SK-N-SH (cell line): ENCODE measurements around the gene LCE1E. TPM values are rescaled to one million over a fixed set of nuclear protein-coding genes. Genes with fewer than 3 reads are reported as not detected.
A peak's percentile ranks its signal among the peaks of the same experiment; 100 is the strongest.

ENCODE experiments used
- CTCF ChIA-PET: fragments of 300-600, 350-600 bp; formaldehyde crosslinking; extraction: SDS; loops from one replicate; lab custom pipeline; 2021; lab: Yijun Ruan, JAX
- POLR2A ChIA-PET: fragments of 350-600 bp; sonication (Branson Sonifier 250); formaldehyde crosslinking; extraction: SDS; loops from one replicate; lab custom pipeline; 2020; ENCODE audit warnings: antibody characterized with exemption, inconsistent platforms; lab: Yijun Ruan, JAX
- DNase-seq: peaks from one replicate; pipeline ENCODE4 v3.0.0; 2012
- H2AFZ ChIP-seq: fragments of 200-600 bp; sonication (generic); 2 replicates; pipeline ENCODE4 v1.8.1; 2016; ENCODE audit warnings: antibody characterized with exemption, mild to moderate bottlenecking, low read depth
- H3F3A ChIP-seq: fragments of 200-600 bp; sonication (generic); replicated peaks from 2 replicates; pipeline ENCODE3; 2016; ENCODE audit warnings: antibody characterized with exemption, mild to moderate bottlenecking; ENCODE audit not compliant: insufficient read depth
- H3K27ac ChIP-seq, 2 experiments: fragments of 200-500 bp in 1 of 2; fragments of 200-600 bp in 1 of 2; sonication (Bioruptor generic) in 1 of 2; sonication (generic), shearing (Covaris generic) in 1 of 2; 2 replicates each; pipeline versions ENCODE4 v1.5.1 to v1.6.1; 2014 to 2016; ENCODE audit warnings: low read depth in 2 of 2, inconsistent platforms in 1 of 2, low read length in 1 of 2, mild to moderate bottlenecking in 1 of 2, mixed read lengths in 1 of 2
- H3K27me3 ChIP-seq: fragments of 200-600 bp; sonication (generic), shearing (Covaris generic); 2 replicates; pipeline ENCODE4 v1.6.1; 2016; ENCODE audit warnings: mixed run types; ENCODE audit not compliant: insufficient read depth
- H3K36me3 ChIP-seq, 2 experiments: fragments of 200-500 bp in 1 of 2; fragments of 200-600 bp in 1 of 2; sonication (Bioruptor generic) in 1 of 2; sonication (generic) in 1 of 2; replicated peaks in 1 of 2; 2 replicates each; pipeline versions ENCODE3 to v1.5.1; 2014 to 2016; ENCODE audit warnings: low read length in 1 of 2, mild to moderate bottlenecking in 1 of 2; ENCODE audit not compliant: insufficient read depth in 2 of 2, control insufficient read depth in 1 of 2
- H3K4me1 ChIP-seq, 2 experiments: fragments of 200-500 bp in 1 of 2; fragments of 200-600 bp in 1 of 2; sonication (Bioruptor generic) in 1 of 2; sonication (generic), shearing (Covaris generic) in 1 of 2; 2 replicates each; pipeline versions ENCODE4 v1.5.1 to v1.6.1; 2014 to 2016; ENCODE audit warnings: low read depth in 1 of 2, low read length in 1 of 2, mixed run types in 1 of 2; ENCODE audit not compliant: insufficient read depth in 2 of 2, control insufficient read depth in 1 of 2
- H3K4me2 ChIP-seq: fragments of 200-600 bp; sonication (generic), shearing (Covaris generic); 2 replicates; pipeline ENCODE4 v1.6.1; 2017; ENCODE audit warnings: mixed run types
- H3K4me3 ChIP-seq, 2 experiments: fragments of 200-500 bp in 1 of 2; fragments of 200-600 bp in 1 of 2; sonication (Bioruptor generic) in 1 of 2; sonication (generic), shearing (Covaris generic) in 1 of 2; 2 replicates each; pipeline versions ENCODE4 v1.5.1 to v1.8.1; 2014 to 2016; ENCODE audit warnings: low read depth in 2 of 2, inconsistent platforms in 1 of 2, low read length in 1 of 2, mild to moderate bottlenecking in 1 of 2, mixed read lengths in 1 of 2, moderate library complexity in 1 of 2
- H3K79me2 ChIP-seq: fragments of 200-600 bp; sonication (generic); 2 replicates; pipeline ENCODE4 v1.8.1; 2017; ENCODE audit warnings: mild to moderate bottlenecking; ENCODE audit not compliant: insufficient read depth
- H3K9ac ChIP-seq: fragments of 200-600 bp; sonication (generic); 2 replicates; pipeline ENCODE4 v1.6.1; 2017; ENCODE audit warnings: mixed run types
- H3K9me2 ChIP-seq: fragments of 200-600 bp; sonication (generic); 2 replicates; pipeline ENCODE4 v1.6.1; 2017; ENCODE audit warnings: mixed run types
- H3K9me3 ChIP-seq: fragments of 200-600 bp; sonication (generic); 2 replicates; pipeline ENCODE4 v1.6.1; 2017; ENCODE audit warnings: mixed run types, mild to moderate bottlenecking, moderate library complexity
- H4K20me1 ChIP-seq: fragments of 200-600 bp; sonication (generic); 2 replicates; pipeline ENCODE4 v1.6.1; 2017; ENCODE audit warnings: mild to moderate bottlenecking, mixed run types; ENCODE audit not compliant: insufficient read depth
- CHD2 ChIP-seq: fragments of 150-350 bp; IDR thresholded peaks from 2 replicates; pipeline ENCODE4 v1.6.1; 2018; ENCODE audit warnings: low read length; ENCODE audit not compliant: partially characterized antibody
- FOXM1 ChIP-seq: IDR thresholded peaks from 2 replicates; pipeline ENCODE4 v1.4.0; 2012; ENCODE audit warnings: low read depth, mild to moderate bottlenecking
- GATA2 ChIP-seq: sonication (generic); formaldehyde crosslinking; IDR thresholded peaks from 2 replicates; pipeline ENCODE4 v1.5.0; 2020; ENCODE audit warnings: mild to moderate bottlenecking, missing genetic modification reagents
- MXI1 ChIP-seq: IDR thresholded peaks from 2 replicates; pipeline ENCODE4 v1.6.1; 2012; ENCODE audit warnings: mild to moderate bottlenecking, low read depth, low read length, improper control_type of control experiment
- NRF1 ChIP-seq: IDR thresholded peaks from 2 replicates; pipeline ENCODE4 v1.6.1; 2012; ENCODE audit warnings: low read depth, mild to moderate bottlenecking, low read length
- POLR2AphosphoS5 ChIP-seq: IDR thresholded peaks from 2 replicates; pipeline ENCODE4 v1.6.1; 2012; ENCODE audit warnings: low read depth, low read length
- RAD21 ChIP-seq: IDR thresholded peaks from 2 replicates; pipeline ENCODE4 v1.6.1; 2012; ENCODE audit warnings: mild to moderate bottlenecking, low read length
- SIN3A ChIP-seq: IDR thresholded peaks from 2 replicates; pipeline ENCODE4 v1.6.1; 2012; ENCODE audit warnings: low read depth, mild to moderate bottlenecking, low read length, moderate library complexity, borderline replicate concordance
- SMC3 ChIP-seq: IDR thresholded peaks from 2 replicates; pipeline ENCODE4 v1.6.1; 2012; ENCODE audit warnings: low read depth, low read length, improper control_type of control experiment
- TAF1 ChIP-seq: IDR thresholded peaks from 2 replicates; pipeline ENCODE4 v1.6.1; 2012; ENCODE audit warnings: low read depth, mild to moderate bottlenecking, low read length, moderate library complexity, borderline replicate concordance
- TCF12 ChIP-seq: IDR thresholded peaks from 2 replicates; pipeline ENCODE4 v1.4.0; 2012
- WGBS: methylation state at CpG from one replicate; pipeline ENCODE4 v1.1.6; 2017; ENCODE audit warnings: low lambda C conversion rate; 5-methylcytosine and 5-hydroxymethylcytosine counted together
- polyA plus RNA-seq, 3 experiments: library from polyadenylated mRNA; depleted of rRNA; stranded (reverse); fragments of >200 nt; gene quantifications; 2 replicates each; pipeline ENCODE4 v1.2.3, GENCODE V29; 2012
- TF ChIP-seq, protein P1 (sequence below): IDR thresholded peaks from 2 replicates; pipeline ENCODE4 v1.4.0; 2012; ENCODE audit warnings: low read depth, borderline replicate concordance
- TF ChIP-seq, protein P2 (sequence below): IDR thresholded peaks from 2 replicates; pipeline ENCODE4 v1.4.0; 2012; ENCODE audit warnings: low read depth, borderline replicate concordance
- TF ChIP-seq, protein P3 (sequence below): fragments of 200-600 bp; sonication (generic); IDR thresholded peaks from 2 replicates; pipeline ENCODE4 v1.6.1; 2017; ENCODE audit warnings: antibody characterized with exemption, mild to moderate bottlenecking, moderate library complexity
- TF ChIP-seq, protein P4 (sequence below): IDR thresholded peaks from 2 replicates; pipeline ENCODE4; 2012

The LCE1E gene
- polyA plus RNA-seq, 1 of the 3 experiments (the other 2 are of a cell fraction), result not detected

DNA sequence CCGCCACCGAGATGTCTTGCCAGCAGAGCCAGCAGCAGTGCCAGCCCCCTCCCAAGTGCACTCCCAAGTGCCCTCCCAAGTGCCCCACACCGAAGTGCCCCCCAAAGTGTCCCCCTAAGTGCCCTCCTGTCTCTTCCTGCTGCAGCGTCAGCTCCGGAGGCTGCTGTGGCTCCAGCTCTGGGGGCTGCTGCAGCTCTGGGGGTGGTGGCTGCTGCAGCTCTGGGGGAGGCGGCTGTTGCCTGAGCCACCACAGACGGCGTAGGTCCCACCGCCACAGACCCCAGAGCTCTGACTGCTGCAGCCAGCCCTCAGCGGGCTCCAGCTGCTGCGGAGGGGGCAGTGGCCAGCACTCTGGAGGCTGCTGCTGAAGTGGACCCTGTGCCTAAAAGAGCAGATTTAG lies 9.7 kb upstream of the LCE1E start:
- H3K9me3 ChIP-seq, result no peaks in the 10 kb centered on the region
- peaks cover 10% of the 10 kb centered on the region; the same call in 1 of the 2 replicates for H3K27me3 ChIP-seq
- H3K27ac ChIP-seq, result no peak overlapping the region
- H3K79me2 ChIP-seq, result no peaks in the 10 kb centered on the region
- no peaks in the 10 kb centered on the region for H3K36me3 ChIP-seq
- no peaks in the 10 kb centered on the region for H3F3A ChIP-seq
- H3K4me1 ChIP-seq, result no peaks in the 10 kb centered on the region
- H3K9ac ChIP-seq, result no peak overlapping the region
- CTCF ChIA-PET, result interaction anchor here (1.1 to 1.5 kb wide), 2 partner anchors 9 to 93 kb away, joined by 3 read pairs; no protein-coding TSS in a partner anchor
- no peaks in the 10 kb centered on the region for H4K20me1 ChIP-seq
- DNase-seq, result no peak
- H3K4me2 ChIP-seq, result no peak overlapping the region
- TF ChIP-seq TAF1, result no peak
- TF ChIP-seq NRF1, result no peak
- no peak for TF ChIP-seq SIN3A
- TF ChIP-seq, protein P1, sequence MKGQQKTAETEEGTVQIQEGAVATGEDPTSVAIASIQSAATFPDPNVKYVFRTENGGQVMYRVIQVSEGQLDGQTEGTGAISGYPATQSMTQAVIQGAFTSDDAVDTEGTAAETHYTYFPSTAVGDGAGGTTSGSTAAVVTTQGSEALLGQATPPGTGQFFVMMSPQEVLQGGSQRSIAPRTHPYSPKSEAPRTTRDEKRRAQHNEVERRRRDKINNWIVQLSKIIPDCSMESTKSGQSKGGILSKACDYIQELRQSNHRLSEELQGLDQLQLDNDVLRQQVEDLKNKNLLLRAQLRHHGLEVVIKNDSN, result no peak
- no peak for TF ChIP-seq TCF12
- TF ChIP-seq FOXM1, result no peak
- TF ChIP-seq, protein P2, sequence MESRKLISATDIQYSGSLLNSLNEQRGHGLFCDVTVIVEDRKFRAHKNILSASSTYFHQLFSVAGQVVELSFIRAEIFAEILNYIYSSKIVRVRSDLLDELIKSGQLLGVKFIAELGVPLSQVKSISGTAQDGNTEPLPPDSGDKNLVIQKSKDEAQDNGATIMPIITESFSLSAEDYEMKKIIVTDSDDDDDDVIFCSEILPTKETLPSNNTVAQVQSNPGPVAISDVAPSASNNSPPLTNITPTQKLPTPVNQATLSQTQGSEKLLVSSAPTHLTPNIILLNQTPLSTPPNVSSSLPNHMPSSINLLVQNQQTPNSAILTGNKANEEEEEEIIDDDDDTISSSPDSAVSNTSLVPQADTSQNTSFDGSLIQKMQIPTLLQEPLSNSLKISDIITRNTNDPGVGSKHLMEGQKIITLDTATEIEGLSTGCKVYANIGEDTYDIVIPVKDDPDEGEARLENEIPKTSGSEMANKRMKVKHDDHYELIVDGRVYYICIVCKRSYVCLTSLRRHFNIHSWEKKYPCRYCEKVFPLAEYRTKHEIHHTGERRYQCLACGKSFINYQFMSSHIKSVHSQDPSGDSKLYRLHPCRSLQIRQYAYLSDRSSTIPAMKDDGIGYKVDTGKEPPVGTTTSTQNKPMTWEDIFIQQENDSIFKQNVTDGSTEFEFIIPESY, result no peak
- TF ChIP-seq SMC3, result no peak
- TF ChIP-seq CHD2, result no peak
- no peak for TF ChIP-seq POLR2AphosphoS5
- TF ChIP-seq MXI1, result no peak
- TF ChIP-seq GATA2, result no peak
- TF ChIP-seq RAD21, result no peak
- H3K4me3 ChIP-seq, result no peak overlapping the region
- 0% methylated on average over 3 of the region's 11 CpGs for WGBS
- no peak overlapping the region for H2AFZ ChIP-seq
- POLR2A ChIA-PET, result no interaction called here
- H3K9me2 ChIP-seq, result no peaks in the 10 kb centered on the region

DNA sequence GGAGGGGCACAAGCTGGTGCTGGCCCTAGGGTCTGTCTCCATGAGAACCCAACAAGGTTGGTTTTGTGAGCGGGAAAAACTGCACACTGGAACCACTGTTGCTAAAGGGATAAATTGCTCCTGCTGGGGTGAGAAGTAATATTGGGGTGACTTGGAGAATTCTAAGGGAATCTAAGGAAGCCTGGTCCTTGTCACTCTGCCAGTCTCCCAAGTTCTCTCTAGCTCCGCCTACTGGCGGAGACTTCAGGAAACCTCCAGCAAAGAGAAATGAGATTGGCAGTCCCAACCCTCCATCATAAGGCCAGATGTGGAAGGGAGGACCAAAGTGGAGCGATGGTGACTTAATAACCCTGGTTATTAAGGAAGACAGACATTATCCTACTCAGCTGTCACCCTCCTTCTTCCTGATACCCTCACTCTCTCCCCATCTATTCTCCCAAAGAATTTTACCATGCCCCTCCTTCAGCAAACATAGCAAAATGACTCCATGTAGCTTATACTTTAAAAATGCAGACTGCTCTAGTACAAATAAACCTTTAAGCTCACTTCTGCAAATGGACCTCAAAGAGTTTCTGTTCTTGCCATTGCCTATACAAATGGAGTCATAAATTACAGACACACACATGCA lies 8.4 kb upstream of the LCE1E start:
- Histone ChIP-seq H3K79me2 (no peaks in the 10 kb centered on the region), H3K9me3 (no peaks in the 10 kb centered on the region), H3F3A (no peaks in the 10 kb centered on the region), H3K4me1 (no peaks in the 10 kb centered on the region), H3K27me3 (peaks cover 10% of the 10 kb centered on the region; the same call in 1 of the 2 replicates), H3K27ac (no peak overlapping the region), H3K36me3 (no peaks in the 10 kb centered on the region), H2AFZ (no peak overlapping the region), H3K4me2 (no peak overlapping the region), H3K9ac (no peak overlapping the region), H4K20me1 (no peaks in the 10 kb centered on the region), H3K9me2 (no peaks in the 10 kb centered on the region), H3K4me3 (no peak overlapping the region; a peak in 1 of 4 replicates)
- ChIA-PET CTCF (interaction anchor here (0.8 to 1.6 kb wide), 5 partner anchors 9 to 91 kb away, joined by 3 to 10 read pairs (median 3); partner anchors contain the start of gene LCE1E), POLR2A (no interaction called here)
- TF ChIP-seq, protein P3, sequence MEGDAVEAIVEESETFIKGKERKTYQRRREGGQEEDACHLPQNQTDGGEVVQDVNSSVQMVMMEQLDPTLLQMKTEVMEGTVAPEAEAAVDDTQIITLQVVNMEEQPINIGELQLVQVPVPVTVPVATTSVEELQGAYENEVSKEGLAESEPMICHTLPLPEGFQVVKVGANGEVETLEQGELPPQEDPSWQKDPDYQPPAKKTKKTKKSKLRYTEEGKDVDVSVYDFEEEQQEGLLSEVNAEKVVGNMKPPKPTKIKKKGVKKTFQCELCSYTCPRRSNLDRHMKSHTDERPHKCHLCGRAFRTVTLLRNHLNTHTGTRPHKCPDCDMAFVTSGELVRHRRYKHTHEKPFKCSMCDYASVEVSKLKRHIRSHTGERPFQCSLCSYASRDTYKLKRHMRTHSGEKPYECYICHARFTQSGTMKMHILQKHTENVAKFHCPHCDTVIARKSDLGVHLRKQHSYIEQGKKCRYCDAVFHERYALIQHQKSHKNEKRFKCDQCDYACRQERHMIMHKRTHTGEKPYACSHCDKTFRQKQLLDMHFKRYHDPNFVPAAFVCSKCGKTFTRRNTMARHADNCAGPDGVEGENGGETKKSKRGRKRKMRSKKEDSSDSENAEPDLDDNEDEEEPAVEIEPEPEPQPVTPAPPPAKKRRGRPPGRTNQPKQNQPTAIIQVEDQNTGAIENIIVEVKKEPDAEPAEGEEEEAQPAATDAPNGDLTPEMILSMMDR, result peak; percentile 36
- TF ChIP-seq, protein P4, sequence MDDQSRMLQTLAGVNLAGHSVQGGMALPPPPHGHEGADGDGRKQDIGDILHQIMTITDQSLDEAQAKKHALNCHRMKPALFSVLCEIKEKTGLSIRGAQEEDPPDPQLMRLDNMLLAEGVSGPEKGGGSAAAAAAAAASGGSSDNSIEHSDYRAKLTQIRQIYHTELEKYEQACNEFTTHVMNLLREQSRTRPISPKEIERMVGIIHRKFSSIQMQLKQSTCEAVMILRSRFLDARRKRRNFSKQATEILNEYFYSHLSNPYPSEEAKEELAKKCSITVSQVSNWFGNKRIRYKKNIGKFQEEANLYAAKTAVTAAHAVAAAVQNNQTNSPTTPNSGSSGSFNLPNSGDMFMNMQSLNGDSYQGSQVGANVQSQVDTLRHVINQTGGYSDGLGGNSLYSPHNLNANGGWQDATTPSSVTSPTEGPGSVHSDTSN, result no peak
- WGBS, result 4% methylated on average over 4 of the region's 4 CpGs
- peak; percentile 35 for DNase-seq
